H1 (cell line): Measurements from ENCODE around the gene GRAMD4. TPM values are rescaled to one million over a fixed set of nuclear protein-coding genes. Genes with fewer than 3 reads are reported as not detected.

Experiments
- CTCF ChIA-PET: fragments of 300-600 bp; sonication (Branson Sonifier 250); formaldehyde crosslinking; loops from one replicate; lab custom pipeline; 2021; ENCODE audit not compliant: partially characterized antibody; lab: Charles Lee
- POLR2A ChIA-PET: fragments of 300-600 bp; sonication (Branson Sonifier 250); formaldehyde crosslinking; loops from one replicate; lab custom pipeline; 2021; ENCODE audit warnings: inconsistent platforms; ENCODE audit not compliant: partially characterized antibody; lab: Charles Lee
- DNase-seq, 2 experiments: peaks; one replicate each; pipeline versions ENCODE4 v3.0.0 to v3.0.0-alpha.2; 2010 to 2022; ENCODE audit warnings: low spot score in 2 of 2, low read depth in 1 of 2, mixed read lengths in 1 of 2
- FAIRE-seq: peaks from 2 replicates; lab custom pipeline; 2011; peaks lifted over from hg19 to GRCh38; lab: Jason Lieb, UNC
- H2AFZ ChIP-seq: 2 replicates; pipeline ENCODE4 v1.8.1; 2012; ENCODE audit warnings: low read length, inconsistent platforms
- H2AK5ac ChIP-seq: 2 replicates; pipeline ENCODE4 v1.6.1; 2013; ENCODE audit warnings: low read depth, low read length
- H2BK120ac ChIP-seq: replicated peaks from 2 replicates; pipeline ENCODE3; 2013; ENCODE audit warnings: low read depth, low read length, inconsistent platforms
- H2BK12ac ChIP-seq: 2 replicates; pipeline ENCODE4 v1.6.1; 2013; ENCODE audit warnings: low read depth, low read length
- H2BK15ac ChIP-seq: 2 replicates; pipeline ENCODE4 v1.6.1; 2013; ENCODE audit warnings: low read length
- H2BK20ac ChIP-seq: 2 replicates; pipeline ENCODE4 v1.6.1; 2013; ENCODE audit warnings: low read length
- H2BK5ac ChIP-seq: 2 replicates; pipeline ENCODE4 v1.6.1; 2013; ENCODE audit warnings: low read depth, low read length
- H3K14ac ChIP-seq: 2 replicates; pipeline ENCODE4 v1.6.1; 2013; ENCODE audit warnings: inconsistent platforms; ENCODE audit not compliant: insufficient read length
- H3K18ac ChIP-seq: 2 replicates; pipeline ENCODE4 v1.6.1; 2013; ENCODE audit warnings: low read length; ENCODE audit errors: extremely low read depth
- H3K23ac ChIP-seq: 2 replicates; pipeline ENCODE4 v1.6.1; 2013; ENCODE audit warnings: inconsistent platforms; ENCODE audit not compliant: insufficient read length
- H3K23me2 ChIP-seq: 2 replicates; pipeline ENCODE4 v1.6.1; 2013; ENCODE audit warnings: low read depth, low read length
- H3K27ac ChIP-seq: 2 replicates; pipeline ENCODE4 v1.6.1; 2011; ENCODE audit warnings: low read depth, low read length, inconsistent platforms
- H3K27me3 ChIP-seq, 4 experiments: replicated peaks in 1 of 4; 1 replicate in 1 of 4; 2 replicates in 3 of 4; pipeline versions ENCODE4 v1.6.1 to v1.8.1; 2011 to 2013; ENCODE audit warnings: low read length in 3 of 4, mild to moderate bottlenecking in 3 of 4, inconsistent platforms in 2 of 4, mixed read lengths in 2 of 4, moderate library complexity in 1 of 4; ENCODE audit not compliant: control insufficient read depth in 3 of 4, insufficient read depth in 3 of 4; ENCODE audit errors: extremely low read depth in 1 of 4
- H3K36me3 ChIP-seq, 4 experiments: 2 replicates each; pipeline versions ENCODE4 v1.6.1 to v1.8.1; 2011 to 2013; ENCODE audit warnings: mild to moderate bottlenecking in 4 of 4, low read length in 3 of 4, moderate library complexity in 2 of 4, control low read depth in 1 of 4, inconsistent platforms in 1 of 4; ENCODE audit not compliant: insufficient read depth in 4 of 4, control insufficient read depth in 2 of 4
- H3K4ac ChIP-seq: replicated peaks from 2 replicates; pipeline ENCODE3; 2013; ENCODE audit warnings: low read length, low read depth, mixed read lengths, inconsistent platforms; ENCODE audit not compliant: insufficient read length
- H3K4me1 ChIP-seq, 4 experiments: replicated peaks in 1 of 4; 1 replicate in 1 of 4; 2 replicates in 3 of 4; pipeline versions ENCODE4 v1.6.1 to v1.8.1; 2011 to 2013; ENCODE audit warnings: low read length in 3 of 4, inconsistent platforms in 2 of 4, mixed read lengths in 1 of 4; ENCODE audit not compliant: insufficient read depth in 4 of 4, control insufficient read depth in 3 of 4
- H3K4me2 ChIP-seq, 2 experiments: 2 replicates each; pipeline versions ENCODE4 v1.6.1 to v1.8.1; 2011 to 2013; ENCODE audit warnings: low read depth in 2 of 2, low read length in 2 of 2, control low read depth in 1 of 2, inconsistent platforms in 1 of 2, mild to moderate bottlenecking in 1 of 2; ENCODE audit not compliant: insufficient read depth in 1 of 2
- H3K4me3 ChIP-seq, 4 experiments: fragments of 200-600, 300-600 bp in 1 of 4; sonication (generic), shearing (Covaris generic), sonication (Bioruptor Twin) in 1 of 4; 2 replicates each; pipeline versions ENCODE4 v1.5.1 to v1.8.1; 2011 to 2016; ENCODE audit warnings: low read length in 4 of 4, low read depth in 3 of 4, control low read depth in 2 of 4, inconsistent platforms in 2 of 4, mild to moderate bottlenecking in 2 of 4, mixed read lengths in 1 of 4, moderate library complexity in 1 of 4; ENCODE audit not compliant: insufficient read depth in 2 of 4; ENCODE audit errors: extremely low read depth in 1 of 4
- H3K56ac ChIP-seq: replicated peaks from 2 replicates; pipeline ENCODE3; 2013; ENCODE audit warnings: low read depth, mild to moderate bottlenecking, mixed read lengths, low read length, inconsistent platforms; ENCODE audit not compliant: insufficient read length
- H3K79me1 ChIP-seq: 2 replicates; pipeline ENCODE4 v1.6.1; 2013; ENCODE audit warnings: low read depth, low read length, control low read depth
- H3K79me2 ChIP-seq, 2 experiments: 2 replicates each; pipeline versions ENCODE4 v1.6.1 to v1.8.1; 2012 to 2013; ENCODE audit warnings: low read length in 2 of 2, mild to moderate bottlenecking in 2 of 2, inconsistent platforms in 1 of 2; ENCODE audit not compliant: insufficient read depth in 2 of 2, control insufficient read depth in 1 of 2
- H3K9ac ChIP-seq, 4 experiments: replicated peaks in 1 of 4; 1 replicate in 1 of 4; 2 replicates in 3 of 4; pipeline versions ENCODE4 v1.6.1 to v1.8.1; 2011 to 2013; ENCODE audit warnings: low read depth in 3 of 4, low read length in 3 of 4, control low read depth in 2 of 4, mild to moderate bottlenecking in 2 of 4, moderate library complexity in 2 of 4, inconsistent platforms in 1 of 4; ENCODE audit errors: extremely low read depth in 1 of 4
- H3K9me3 ChIP-seq, 2 experiments: 2 replicates each; pipeline versions ENCODE4 v1.6.1 to v1.8.1; 2012 to 2013; ENCODE audit warnings: mild to moderate bottlenecking in 2 of 2, moderate library complexity in 2 of 2, control low read depth in 1 of 2, inconsistent platforms in 1 of 2, low read depth in 1 of 2, low read length in 1 of 2, mixed read lengths in 1 of 2; ENCODE audit not compliant: insufficient read depth in 2 of 2
- H4K20me1 ChIP-seq, 2 experiments: replicated peaks in 1 of 2; 2 replicates each; pipeline versions ENCODE3 to v1.8.1; 2011 to 2013; ENCODE audit warnings: inconsistent platforms in 2 of 2, low read length in 2 of 2, mild to moderate bottlenecking in 1 of 2; ENCODE audit not compliant: insufficient read depth in 2 of 2, control insufficient read depth in 1 of 2
- H4K5ac ChIP-seq: 2 replicates; pipeline ENCODE4 v1.6.1; 2013; ENCODE audit warnings: low read length, low read depth, mixed read lengths, inconsistent platforms; ENCODE audit not compliant: insufficient read length
- H4K8ac ChIP-seq: 2 replicates; pipeline ENCODE4 v1.8.0; 2013; ENCODE audit warnings: mild to moderate bottlenecking, moderate library complexity, low read length, inconsistent platforms; ENCODE audit not compliant: insufficient read depth; ENCODE audit errors: extremely low read depth
- H4K91ac ChIP-seq: replicated peaks from 2 replicates; pipeline ENCODE3; 2013; ENCODE audit warnings: low read length, mixed read lengths, inconsistent platforms; ENCODE audit not compliant: insufficient read length
- BCL11A ChIP-seq, 2 experiments: IDR thresholded peaks; one replicate each; pipeline ENCODE4 v1.6.1; 2011; ENCODE audit warnings: low read depth in 2 of 2, low read length in 2 of 2, mild to moderate bottlenecking in 2 of 2
- CEBPB ChIP-seq: IDR thresholded peaks from 2 replicates; pipeline ENCODE4 v1.6.1; 2012; ENCODE audit warnings: low read depth, low read length
- NRF1 ChIP-seq: IDR thresholded peaks from 2 replicates; pipeline ENCODE4 v1.6.1; 2011; ENCODE audit warnings: mild to moderate bottlenecking, low read depth, low read length, improper control_type of control experiment
- RBBP5 ChIP-seq: IDR thresholded peaks from 2 replicates; pipeline ENCODE4 v1.7.1; 2012; ENCODE audit warnings: low read depth, mild to moderate bottlenecking, inconsistent platforms, low read length, moderate library complexity, borderline replicate concordance
- WGBS, 2 experiments: shearing (Covaris generic) in 1 of 2; methylation state at CpG; one replicate each; pipeline versions ENCODE4 v1.1.6 to v1.1.7; 2013 to 2015; ENCODE audit warnings: low lambda C conversion rate in 2 of 2, mixed read lengths in 2 of 2, inconsistent platforms in 1 of 2, low coverage in 1 of 2, missing lambda C conversion rate in 1 of 2; ENCODE audit not compliant: insufficient replicate concordance in 2 of 2, insufficient coverage in 1 of 2, insufficient read length in 1 of 2; ENCODE audit errors: extremely low coverage in 1 of 2, missing lambda C conversion rate in 1 of 2; 5-methylcytosine and 5-hydroxymethylcytosine counted together
- polyA plus RNA-seq, 7 experiments: library from polyadenylated mRNA; depleted of rRNA in 3 of 7; stranded (reverse) in 5 of 7; unstranded in 2 of 7; fragments of >200 nt in 5 of 7; fragments of 200-250 nt in 2 of 7; gene quantifications; 1 replicate in 5 of 7; 2 replicates in 1 of 7; 4 replicates in 1 of 7; pipeline versions ENCODE4 v1.2.1 to v1.2.3, GENCODE V29; 2011 to 2013; ENCODE audit warnings: missing spikeins in 2 of 7, mixed read lengths in 2 of 7
- total RNA-seq: library from RNA; stranded (reverse); fragmentation: NEBNext Ultra II Directional; extraction: Animal tissue kit (Norgen Biotek cat#: 25700); gene quantifications from 2 replicates; pipeline ENCODE4 v1.2.1, GENCODE V29; 2021

GRAMD4 gene
- total and polyA plus RNA-seq, 2 of the 8 experiments (the other 6 are each of a cell fraction or from before 2014, with no cell fraction given): 7.9 to 25.6 TPM

DNA sequence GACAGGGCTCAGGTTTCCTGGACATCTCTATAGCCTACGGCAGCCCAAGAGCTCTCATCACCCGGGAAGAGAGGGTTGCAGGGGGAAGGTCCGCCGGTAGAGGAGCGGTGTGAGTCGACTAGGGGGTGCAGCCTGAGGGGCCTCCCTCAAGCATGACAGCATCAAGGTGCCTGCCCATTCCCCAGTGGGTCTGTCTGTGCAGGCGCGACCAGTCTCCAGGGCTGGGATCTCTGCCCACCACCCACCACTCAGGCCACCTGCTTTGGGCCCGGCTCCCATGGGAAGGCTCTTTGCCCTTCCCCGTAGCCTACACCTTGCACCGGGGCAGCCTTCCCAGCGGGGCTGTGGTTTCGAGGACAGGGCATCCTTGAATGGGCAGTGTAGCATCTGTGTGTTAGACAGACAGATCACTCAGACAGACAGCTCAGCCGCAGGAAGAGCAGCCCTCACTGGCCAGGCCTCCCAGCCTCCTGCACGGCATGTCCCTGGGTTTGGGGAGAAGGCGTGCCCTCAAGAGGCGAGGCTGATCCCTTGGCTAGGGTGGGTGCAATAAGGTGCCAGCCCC is 88.7 kb downstream of the GRAMD4 start:
- H3K36me3 ChIP-seq: peaks cover 0 to 31% (median 26%) of the 10 kb centered on the region in 4 experiments; a peak in 6 of 8 replicates
- H3K79me1 ChIP-seq: no peaks in the 10 kb centered on the region
- no peak overlapping the region for H3K27ac ChIP-seq
- H2BK5ac ChIP-seq: no peak overlapping the region
- no peak overlapping the region for H2AK5ac ChIP-seq
- H3K9ac ChIP-seq: no peak overlapping the region
- H3K23me2 ChIP-seq: no peaks in the 10 kb centered on the region
- POLR2A ChIA-PET: no interaction called here
- H3K23ac ChIP-seq: no peak overlapping the region
- no peak overlapping the region for H2AFZ ChIP-seq
- H3K79me2 ChIP-seq: no peaks in the 10 kb centered on the region; a peak in 1 of 4 replicates
- H3K9me3 ChIP-seq: no peaks in the 10 kb centered on the region
- H2BK15ac ChIP-seq: no peak overlapping the region
- no peak overlapping the region for H2BK120ac ChIP-seq
- CTCF ChIA-PET: interaction anchor here (0.6 to 1.1 kb wide), 2 partner anchors 11 to 138 kb away, joined by 3 read pairs; no protein-coding TSS in a partner anchor
- FAIRE-seq: no peak
- TF ChIP-seq CEBPB (no peak), NRF1 (no peak), BCL11A (IDR thresholded peaks at IDR 0.05; ENCODE audit: low read depth in 2 of 2, low read length in 2 of 2) (no peak), RBBP5 (no peak)
- H3K56ac ChIP-seq: no peak overlapping the region
- no peak overlapping the region for H3K14ac ChIP-seq
- H4K20me1 ChIP-seq: peaks cover 12% of the 10 kb centered on the region in 2 experiments
- no peak overlapping the region for H4K91ac ChIP-seq
- H3K18ac ChIP-seq: no peak overlapping the region
- H3K4ac ChIP-seq: no peak overlapping the region
- no peak overlapping the region for H4K5ac ChIP-seq
- no peaks in the 10 kb centered on the region for H3K4me1 ChIP-seq
- H4K8ac ChIP-seq: no peak overlapping the region
- H3K27me3 ChIP-seq: no peaks in the 10 kb centered on the region
- H2BK20ac ChIP-seq: no peak overlapping the region
- H3K4me2 ChIP-seq: no peak overlapping the region
- WGBS, 2 experiments: 89% methylated on average over 17 of the region's 17 CpGs; no CpG with 5 or more reads in 1 of the 2 experiments
- no peak overlapping the region for H3K4me3 ChIP-seq
- no peak overlapping the region for H2BK12ac ChIP-seq
- no peak for DNase-seq
